Ecto neural progenitor cell (in vitro differentiated cells): ENCODE measurements around the gene CACNA2D1.

ENCODE experiments used
- DNase-seq: peaks from one replicate; pipeline ENCODE4 v3.0.0-alpha.2; 2018; ENCODE audit warnings: low spot score

CACNA2D1 gene

DNA sequence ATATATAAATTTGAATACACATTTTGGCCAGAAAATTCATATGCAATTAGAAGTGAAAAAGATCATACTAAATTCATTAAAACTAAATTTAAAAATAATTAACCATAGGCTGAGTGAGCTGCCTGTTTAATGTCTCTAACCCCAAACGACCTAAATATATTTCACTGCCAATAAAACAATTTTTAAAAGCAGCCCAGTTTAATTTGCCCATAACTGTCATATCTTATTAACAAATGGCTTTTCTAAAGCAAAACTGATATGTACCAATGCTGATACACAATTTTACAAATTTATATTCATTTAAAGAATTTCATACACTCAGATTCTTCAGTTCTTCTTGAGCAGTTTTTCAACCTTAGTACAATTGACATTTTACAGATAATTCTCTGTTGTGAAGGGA, 99.9 kb downstream of the CACNA2D1 start:
- DNase-seq = no peak

DNA sequence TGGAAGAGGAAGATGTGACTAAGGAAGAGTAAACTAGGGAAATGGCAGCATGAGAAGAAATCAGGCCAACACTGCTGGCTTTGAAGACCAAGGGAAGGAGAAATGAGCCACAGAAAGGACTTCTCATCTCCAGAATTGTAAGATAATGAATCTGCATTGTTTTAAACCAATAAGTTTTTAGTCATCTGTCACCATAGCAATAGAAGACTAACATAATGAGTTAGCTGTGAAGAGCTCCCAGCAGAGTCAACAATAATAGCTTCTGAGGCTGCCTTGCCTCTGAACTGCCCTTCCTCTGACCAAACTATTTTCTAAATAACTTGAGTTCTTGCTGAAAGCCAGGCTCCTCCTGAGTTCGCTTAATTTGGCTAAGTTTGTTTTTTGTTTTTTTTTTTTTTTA, 103.6 kb downstream of the CACNA2D1 start:
- DNase-seq = no peak

DNA sequence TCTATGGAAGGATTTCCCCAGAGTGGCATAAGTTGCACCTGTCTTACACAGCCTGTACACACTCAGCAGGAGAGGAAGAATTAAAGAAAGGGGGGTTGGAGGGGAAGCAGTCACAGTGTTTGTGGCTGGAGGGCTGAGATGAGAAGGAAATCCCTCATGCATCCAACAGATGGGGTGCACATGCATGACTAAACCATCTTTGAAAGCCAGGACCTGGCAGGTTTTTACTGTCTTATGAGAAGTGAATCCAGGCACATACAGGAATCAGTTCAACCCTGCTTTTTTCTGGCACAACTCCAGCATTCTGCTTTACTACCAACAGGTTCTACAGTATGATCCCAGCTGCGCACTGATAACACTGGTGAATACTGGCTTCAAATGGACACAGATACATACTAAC, 107.7 kb downstream of the CACNA2D1 start:
- no peak for DNase-seq

DNA sequence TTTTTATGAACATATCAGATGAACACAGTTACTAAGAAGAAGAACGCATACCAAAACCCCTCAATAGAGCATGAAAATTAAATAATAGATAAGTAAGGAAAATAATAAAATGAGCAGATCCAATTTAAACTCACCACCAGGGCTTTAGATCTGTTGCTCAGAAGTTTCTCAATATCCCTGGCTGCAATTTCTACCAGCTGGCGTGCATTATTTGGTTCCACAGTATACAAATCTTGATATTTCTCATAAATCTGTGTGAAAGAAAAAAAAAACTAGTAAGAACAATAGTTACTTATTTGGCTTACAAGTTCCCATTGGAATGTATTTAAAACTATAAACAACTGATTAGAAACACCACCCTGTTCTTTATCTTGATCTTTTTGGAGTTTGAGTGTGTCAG, 108.6 kb downstream of the CACNA2D1 start:
- no peak for DNase-seq

DNA sequence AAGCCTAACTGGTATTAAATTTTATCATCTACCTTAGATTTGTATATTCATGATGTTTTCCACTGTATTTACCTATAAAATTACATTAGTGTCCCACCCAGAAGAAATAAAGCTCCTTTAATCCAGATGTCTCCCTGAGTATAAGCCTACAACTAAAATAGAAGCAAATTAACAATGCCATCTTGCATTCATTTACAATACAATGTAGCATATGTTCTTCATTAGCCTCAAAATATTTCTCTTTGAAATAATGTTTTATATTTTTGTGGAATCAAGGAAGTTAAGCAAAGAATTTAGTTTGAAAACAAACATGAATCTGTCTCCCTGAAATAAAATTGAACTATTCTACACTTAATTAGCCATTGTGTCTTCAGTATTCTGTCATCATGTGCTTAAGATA, 112.3 kb downstream of the CACNA2D1 start:
- no peak for DNase-seq

DNA sequence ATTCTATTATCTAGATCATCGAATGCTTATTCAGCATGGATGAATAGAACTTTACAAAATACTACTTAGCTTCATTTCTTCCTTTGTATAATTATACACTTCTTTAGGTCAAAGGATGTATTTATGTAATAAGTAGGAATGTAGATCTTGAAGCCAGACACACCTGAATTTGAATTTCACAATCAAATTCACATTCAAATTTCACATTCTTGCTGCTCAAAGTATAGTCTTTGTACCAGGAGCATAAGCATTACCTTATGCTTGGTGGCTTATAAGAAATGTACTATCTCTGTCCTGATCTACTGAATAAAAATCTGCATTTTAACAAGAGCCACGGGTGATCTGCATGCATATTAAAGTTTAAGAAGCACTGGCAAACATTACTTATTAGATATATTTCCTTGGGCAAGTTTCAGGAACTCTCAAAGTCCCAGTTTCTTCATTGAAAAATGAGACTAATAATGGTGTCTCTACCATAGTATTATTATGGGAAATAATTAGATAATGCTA, 112.8 kb downstream of the CACNA2D1 start:
- no peak for DNase-seq

DNA sequence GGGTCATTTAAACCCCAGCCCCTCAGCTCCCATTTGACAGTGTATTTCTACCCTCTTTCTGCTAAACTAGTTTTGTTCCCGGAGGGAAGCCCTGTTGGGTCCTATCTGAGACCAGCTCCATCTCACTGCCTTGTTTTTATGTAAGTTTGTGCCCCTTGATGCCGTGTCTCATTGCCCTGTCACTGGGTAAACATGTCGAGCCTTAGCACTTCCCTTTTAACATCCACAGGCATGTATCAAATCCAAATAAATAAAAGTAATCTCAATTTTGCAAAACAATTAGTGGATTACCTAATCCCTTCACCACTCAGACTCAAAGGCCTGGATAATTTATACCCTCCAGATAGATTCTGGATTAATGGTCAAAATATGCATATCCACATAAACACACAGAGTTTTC, 115.7 kb downstream of the CACNA2D1 start:
- no peak for DNase-seq

DNA sequence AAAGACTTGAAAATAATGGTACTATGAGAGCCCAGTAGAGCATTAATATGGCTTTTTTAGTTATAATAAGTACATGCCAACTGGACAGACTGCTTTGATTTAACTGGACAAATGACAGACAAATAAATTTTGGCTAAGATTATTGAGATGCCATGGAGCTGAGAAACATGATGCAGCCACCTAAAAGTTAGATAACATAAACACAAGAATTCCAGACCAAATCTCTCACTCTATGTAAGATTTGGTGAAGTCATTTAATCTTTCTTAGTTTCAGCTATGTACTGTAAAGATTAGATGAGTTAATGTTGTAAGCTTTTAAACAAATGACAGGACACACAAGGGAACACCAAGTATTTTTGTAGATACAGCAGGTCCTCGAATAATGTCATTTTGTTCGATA, 118.2 kb downstream of the CACNA2D1 start:
- no peak for DNase-seq

DNA sequence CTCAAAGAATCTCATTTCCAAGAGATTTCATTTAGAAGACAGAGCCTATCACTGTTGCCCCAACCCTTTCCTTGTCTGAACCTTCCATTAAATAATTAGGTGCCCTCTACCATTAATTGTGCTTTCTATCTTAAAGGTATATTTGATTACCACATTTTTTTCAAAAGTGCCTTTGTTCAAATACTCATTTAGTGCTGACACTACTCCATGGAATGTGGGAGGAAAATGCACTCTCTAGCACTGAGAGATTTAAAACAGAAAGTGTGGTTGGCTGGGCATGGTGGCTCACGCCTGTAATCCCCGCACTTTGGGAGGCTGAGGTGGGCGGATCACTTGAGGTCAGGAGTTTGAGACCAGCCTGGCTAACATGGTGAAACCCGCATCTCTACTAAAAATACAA, 119.8 kb downstream of the CACNA2D1 start:
- no peak for DNase-seq

DNA sequence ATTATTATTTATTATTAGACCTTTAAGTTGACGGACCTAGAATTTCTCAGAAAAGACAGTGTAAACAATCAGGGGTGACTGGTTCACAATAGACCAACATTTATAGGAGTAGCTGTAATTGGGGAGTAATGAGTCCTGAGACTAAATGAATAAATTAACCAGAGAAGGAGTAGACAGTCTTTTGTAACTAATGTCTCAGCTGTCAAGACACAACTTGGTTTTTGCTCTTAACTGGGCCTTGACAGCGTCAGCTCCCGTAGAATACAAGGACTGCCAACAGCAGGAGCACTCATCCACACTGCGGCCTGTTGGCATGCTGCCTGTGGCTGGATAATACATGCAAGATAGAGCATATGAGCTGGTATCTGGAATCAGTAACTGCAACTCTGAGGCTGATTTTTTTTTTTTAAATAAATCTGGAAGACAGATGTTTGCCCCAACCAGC, 123.9 kb downstream of the CACNA2D1 start:
- no peak for DNase-seq

DNA sequence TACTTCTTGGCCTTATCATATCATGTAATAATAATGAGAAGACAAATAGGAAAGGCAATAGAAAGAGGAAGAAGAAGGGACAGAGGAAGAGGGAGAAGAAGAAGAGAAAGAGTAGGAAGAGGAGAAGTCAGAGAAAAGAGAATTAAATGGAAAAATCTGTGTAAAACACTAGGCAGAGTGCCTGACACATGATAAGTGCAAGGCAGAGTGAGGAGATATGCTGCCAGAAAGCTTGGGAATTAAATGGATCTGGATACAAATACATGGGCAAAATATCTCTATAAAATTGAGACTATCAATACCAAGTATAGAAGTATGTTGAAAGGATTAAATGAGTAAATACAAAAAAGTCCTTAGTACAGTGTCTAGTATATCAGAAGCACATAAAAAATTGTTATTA, 124.8 kb downstream of the CACNA2D1 start:
- DNase-seq = no peak

DNA sequence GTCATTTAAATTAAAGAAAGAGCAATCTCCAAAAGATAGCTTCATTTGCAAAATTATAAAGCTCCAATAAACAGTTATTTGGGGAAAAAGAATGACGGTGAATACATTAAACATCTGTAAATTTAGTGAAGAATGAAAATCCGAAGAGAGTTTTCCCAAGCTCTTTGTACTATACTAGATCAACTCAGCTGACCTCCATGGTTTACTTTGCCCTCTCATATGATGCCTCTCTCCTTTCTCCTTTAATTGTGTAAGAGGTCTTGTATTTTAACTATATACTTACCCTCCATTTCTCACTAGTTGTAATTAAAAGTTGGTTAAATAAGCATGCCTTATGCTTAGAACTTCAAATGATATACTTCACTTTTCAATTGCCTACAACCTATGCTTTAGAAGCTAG, 125.8 kb downstream of the CACNA2D1 start:
- no peak for DNase-seq

DNA sequence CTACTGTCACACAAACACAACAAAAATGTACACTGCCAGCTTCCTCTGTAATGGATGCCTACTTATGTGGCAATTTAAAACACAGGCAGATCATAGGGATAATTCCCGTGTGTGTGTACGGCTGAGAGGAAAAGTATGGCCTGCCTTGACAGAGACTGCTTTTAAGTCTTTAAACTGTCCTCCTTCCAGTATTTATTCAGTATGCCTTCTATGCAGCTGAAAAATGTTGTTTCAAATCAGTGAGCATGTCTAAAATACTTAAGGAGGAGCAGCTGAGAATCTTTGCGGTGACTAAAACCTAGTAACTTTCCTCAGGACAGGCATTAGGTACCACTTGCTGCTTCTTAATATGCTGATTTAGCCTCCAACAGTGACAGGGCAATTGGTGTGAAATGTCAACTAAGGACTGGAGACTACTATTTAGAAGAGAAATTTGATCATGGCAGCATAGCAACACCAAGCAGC, 126.3 kb downstream of the CACNA2D1 start:
- DNase-seq = no peak

DNA sequence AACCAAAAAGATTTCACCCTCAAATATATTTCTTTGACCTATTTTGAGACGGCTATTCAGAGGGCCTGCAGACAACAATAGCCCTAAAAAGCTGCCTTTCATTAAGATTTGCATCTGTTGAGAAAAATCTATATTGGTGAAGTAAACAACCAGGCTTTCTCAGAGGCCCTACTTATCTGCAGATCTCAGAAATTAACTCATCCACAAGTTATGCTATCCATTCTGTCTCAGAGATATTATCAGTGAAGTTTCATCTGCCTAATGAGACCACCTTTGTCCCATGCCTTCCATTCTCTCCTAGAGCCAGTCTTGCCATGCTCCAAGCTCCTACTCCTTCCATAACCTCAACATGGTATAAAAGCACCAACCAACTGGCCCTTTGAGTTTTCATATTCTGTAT, 130.3 kb downstream of the CACNA2D1 start:
- DNase-seq = no peak

DNA sequence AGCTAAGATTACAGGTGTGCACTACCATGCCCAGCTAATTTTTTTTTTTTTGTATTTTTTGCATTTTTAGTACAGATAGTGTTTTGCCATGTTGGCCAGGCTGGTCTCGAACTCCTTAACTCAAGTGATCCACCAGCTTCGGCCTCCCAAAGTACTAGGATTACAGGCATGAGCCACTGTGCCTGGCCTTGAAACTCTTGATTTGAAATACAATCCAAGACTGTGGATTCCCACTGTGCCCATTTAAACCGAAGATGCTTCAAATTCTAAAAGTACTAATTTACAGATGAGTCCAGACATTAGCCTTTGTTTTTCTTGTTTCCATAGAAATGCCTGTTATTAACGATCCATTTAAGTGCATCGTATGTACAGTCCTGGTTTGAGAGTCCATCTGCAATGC, 130.9 kb downstream of the CACNA2D1 start:
- DNase-seq = no peak

DNA sequence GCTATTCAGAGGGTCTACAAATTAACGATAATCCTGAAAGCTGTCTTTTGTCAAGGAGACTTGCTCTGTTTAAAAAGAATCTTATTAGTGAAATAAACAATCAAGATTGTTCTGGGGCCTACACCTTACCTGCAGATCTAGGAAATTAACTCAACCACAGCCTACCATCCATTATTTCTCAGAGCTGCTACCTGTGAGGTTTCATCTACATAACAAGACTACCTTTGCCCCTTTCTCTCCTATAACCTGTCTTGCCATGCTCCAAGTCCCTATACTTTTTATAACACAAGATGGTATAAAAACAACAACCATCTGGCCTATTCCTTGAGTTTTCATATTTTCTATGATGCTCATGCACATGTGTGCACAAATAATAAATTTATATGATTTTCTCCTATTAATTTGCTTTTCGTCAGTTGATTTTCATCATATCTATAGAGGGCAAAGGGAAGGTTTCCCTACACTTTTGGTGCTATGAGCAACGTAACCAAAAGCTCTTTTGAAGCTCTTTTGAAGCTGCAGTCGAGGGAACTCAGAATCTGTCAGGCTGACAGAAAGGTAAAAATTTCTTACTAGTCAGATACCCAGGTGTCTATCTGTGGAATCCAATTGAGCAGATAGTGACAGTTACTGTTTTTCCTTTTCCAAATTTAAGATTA, 138.1 kb downstream of the CACNA2D1 start:
- DNase-seq = no peak

DNA sequence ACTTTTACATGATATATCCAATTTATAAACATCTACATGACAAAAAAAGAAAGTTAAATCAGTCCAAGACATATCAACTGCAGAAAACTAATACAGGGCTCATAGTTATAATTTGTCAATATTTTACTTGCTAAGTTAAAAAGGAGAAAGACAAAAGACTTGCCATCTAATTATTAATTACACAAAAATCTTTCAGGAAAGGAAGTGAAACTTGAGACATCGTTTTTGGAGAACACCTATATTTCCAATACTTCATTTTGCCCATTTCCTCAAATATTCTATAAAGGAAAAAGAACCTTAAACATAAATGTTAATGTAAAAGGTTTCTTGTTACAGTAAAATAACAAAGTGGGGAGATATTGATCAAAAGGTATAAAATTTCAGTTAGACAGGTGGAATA, 148.7 kb downstream of the CACNA2D1 start:
- DNase-seq = no peak

DNA sequence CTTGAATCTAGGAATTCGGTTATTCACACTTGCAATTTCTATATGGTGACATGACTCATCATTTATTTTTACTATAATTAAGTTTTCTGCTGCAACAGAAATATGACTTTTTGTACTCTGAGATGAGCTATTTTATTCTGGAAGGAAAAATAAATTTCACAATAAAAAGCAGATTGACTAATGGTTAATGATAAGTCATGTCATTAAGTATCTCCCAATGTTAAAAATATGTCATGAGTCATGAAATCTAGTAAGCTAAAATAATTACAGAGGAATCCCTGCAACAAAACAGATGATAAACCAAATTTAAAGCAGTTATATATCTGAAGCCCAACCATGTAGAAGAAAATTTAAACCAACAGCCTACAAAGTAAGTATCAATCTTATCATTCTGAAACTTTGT, 149.2 kb downstream of the CACNA2D1 start:
- no peak for DNase-seq

DNA sequence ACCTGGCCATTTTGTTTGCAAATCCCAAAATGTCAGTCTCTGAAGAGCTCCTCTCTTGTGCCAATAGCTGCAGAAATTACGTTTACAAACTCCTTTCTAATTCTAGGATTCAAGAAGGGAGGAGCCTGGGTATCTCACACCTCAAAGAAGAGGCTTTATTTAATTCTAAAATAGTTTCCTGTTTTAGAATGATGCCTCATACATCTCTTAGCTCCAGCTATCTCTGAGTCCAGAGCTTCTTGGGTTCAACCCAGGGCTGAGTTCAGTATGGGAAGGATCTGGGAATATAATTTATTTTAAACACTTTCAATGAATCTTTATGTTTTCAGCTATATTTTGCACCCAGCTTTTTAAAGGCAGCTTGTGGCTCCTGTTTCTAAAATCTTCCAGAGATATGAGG, 150.1 kb downstream of the CACNA2D1 start:
- no peak for DNase-seq

DNA sequence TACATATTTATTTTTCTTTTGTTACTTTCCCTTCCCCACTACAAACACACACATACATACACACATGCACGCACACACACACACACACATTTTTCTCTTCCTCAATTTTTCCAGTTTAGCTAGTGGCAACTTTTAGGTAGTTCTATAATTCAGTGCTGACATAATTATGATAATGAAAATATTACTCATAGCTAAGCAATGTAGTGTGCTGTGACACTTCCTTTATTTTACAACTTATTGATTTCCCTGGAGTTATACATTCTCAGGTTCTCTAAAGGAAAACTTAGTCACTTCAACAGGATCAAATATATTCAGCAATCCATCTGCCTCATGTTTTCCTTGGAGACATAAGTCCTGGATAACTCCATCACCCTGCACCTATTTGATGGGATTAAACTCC, 151.6 kb downstream of the CACNA2D1 start:
- no peak for DNase-seq

DNA sequence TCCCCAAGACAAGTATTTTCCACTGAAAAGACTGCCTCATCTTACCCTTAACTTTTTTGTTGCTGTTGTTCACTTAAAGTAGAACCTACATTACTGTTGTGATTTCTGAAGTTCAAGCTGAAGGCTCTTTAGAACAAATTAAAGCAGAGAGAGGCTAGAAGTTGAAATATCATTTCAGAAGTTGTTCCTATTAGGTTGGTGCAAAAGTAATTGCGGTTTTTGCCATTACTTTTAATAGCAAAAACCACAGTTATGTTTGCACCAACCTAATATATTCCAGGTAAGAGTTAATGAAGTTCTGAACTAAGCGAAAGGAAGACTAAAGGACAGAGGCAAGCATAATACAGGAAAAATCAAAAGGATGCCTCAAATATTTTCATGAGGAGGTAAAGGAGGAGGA, 153.7 kb downstream of the CACNA2D1 start:
- DNase-seq = no peak

DNA sequence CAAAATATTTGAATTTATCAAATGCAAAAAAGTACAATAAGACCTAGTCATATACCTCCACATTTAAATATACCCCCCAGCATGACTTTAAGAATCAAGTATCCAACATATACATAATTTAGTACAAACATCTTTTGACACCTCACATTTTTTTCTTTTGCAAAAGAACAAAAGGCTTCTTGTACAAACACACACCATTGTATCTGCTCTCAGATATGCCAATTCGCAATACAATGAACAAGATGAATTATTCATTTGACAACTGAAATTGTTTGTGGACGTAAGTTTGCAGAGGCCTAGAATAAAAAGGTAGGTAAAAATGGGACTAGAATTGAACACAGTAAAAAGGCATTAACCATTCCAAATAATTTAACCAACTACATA, 154.4 kb downstream of the CACNA2D1 start:
- DNase-seq = no peak

DNA sequence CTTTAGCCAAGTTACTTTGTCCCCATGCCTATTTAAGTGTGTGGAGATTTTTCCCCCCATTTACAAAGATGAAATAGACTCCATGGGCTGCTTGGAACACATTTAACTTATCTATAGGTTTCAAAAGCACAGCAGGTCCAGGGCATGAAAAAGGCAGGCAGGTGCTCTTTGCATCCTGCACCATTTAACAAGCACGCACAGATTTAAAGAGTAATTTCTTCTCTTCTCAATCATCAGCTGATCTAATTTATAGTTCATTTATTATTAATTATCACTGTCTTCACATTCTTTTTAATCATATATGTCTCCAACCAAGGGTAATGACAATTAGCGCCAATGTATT, 156.8 kb downstream of the CACNA2D1 start:
- no peak for DNase-seq

DNA sequence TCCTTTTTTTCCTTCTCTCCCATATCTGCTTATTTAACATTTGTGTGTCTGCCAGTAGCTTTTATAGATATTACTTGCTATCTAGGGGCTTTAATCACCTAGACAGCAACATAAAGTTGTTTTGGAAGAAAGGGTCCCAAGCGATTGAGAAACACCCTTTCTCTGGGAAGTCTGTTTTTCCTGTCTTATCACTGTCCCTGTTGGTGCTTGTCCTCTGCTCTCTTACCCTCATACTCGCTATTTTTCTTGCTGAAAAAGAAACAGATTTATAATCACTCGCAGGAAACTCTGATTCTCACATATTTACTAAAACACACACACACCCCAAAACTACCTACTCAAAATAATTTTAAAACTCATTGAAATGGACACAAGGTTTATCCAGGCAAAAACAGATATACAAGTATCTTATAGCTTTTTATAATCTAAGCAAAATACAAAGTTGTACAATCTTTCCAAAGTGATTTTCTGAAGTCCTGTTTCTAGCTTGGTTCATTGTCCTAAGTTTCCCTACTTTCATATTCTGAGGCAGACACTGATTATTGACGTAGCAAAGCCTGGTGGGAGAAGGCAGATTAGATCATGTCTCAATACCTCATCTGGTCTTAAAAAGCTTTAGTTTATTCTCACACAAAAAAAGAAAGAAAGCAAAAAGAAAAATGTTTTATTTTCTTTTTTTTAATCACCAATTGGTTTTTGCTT, 157.3 kb downstream of the CACNA2D1 start:
- no peak for DNase-seq
